Kidney (tissue), 14 donors: Measurements from ENCODE around the gene CDX1. TPM values are rescaled to one million over a fixed set of nuclear protein-coding genes. Genes with fewer than 3 reads are reported as not detected.

Experiments used
- DNase-seq, 5 donors: peaks; one replicate each; pipeline ENCODE4 v3.0.0-alpha.2; 2013 to 2020
- FAIRE-seq: peaks from 2 replicates; lab custom pipeline; 2012; peaks lifted over from hg19 to GRCh38; lab: Jason Lieb, UNC
- H3K27ac ChIP-seq, 2 donors: one replicate each; pipeline ENCODE4 v1.7.0; 2013; ENCODE audit warnings: low read depth in 2 of 2, low read length in 2 of 2, inconsistent platforms in 1 of 2
- H3K27me3 ChIP-seq: one replicate; pipeline ENCODE4 v1.7.1; 2013; ENCODE audit warnings: low read length, inconsistent platforms; ENCODE audit not compliant: control insufficient read depth, insufficient read depth
- H3K36me3 ChIP-seq, 3 donors: one replicate each; pipeline versions ENCODE4 v1.7.0 to v1.7.1; 2013; ENCODE audit warnings: low read length in 3 of 3, control low read depth in 1 of 3, inconsistent platforms in 1 of 3; ENCODE audit not compliant: insufficient read depth in 3 of 3, control insufficient read depth in 2 of 3
- H3K4me1 ChIP-seq, 3 donors: one replicate each; pipeline versions ENCODE4 v1.7.0 to v1.7.1; 2013; ENCODE audit warnings: low read length in 3 of 3, inconsistent platforms in 1 of 3, low read depth in 1 of 3; ENCODE audit not compliant: control insufficient read depth in 2 of 3, insufficient read depth in 2 of 3
- H3K4me3 ChIP-seq, 3 donors: one replicate each; pipeline versions ENCODE4 v1.7.0 to v1.8.1; 2013; ENCODE audit warnings: low read length in 3 of 3, control low read depth in 1 of 3, inconsistent platforms in 1 of 3
- H3K9ac ChIP-seq, 3 donors: one replicate each; pipeline versions ENCODE4 v1.7.0 to v1.7.1; 2013; ENCODE audit warnings: low read length in 3 of 3, control low read depth in 1 of 3, inconsistent platforms in 1 of 3
- H3K9me3 ChIP-seq, 3 donors: one replicate each; pipeline versions ENCODE4 v1.7.0 to v1.7.1; 2013; ENCODE audit warnings: low read length in 3 of 3, control low read depth in 1 of 3, inconsistent platforms in 1 of 3; ENCODE audit not compliant: control insufficient read depth in 2 of 3, insufficient read depth in 1 of 3
- intact Hi-C: fragments of 100-400 bp; cut with DNase I; formaldehyde crosslinking; loops from one replicate; pipeline ENCODE4 v1.11.1; 2022
- polyA plus RNA-seq: library from polyadenylated mRNA; stranded (reverse); fragments of 350-450 nt; fragmentation: Illumina TruSeq; extraction: RNeasy Lipid Tissue Mini Kit (QIAGEN cat#74804); gene quantifications from one replicate; pipeline ENCODE4 v1.2.3, GENCODE V29; 2014; ENCODE audit warnings: low read depth, low replicate concordance; ENCODE audit not compliant: insufficient read depth
- total RNA-seq: library from RNA; stranded (reverse); fragmentation: NEBNext Ultra II Directional; extraction: Animal tissue kit (Norgen Biotek cat#: 25700); gene quantifications from one replicate; pipeline ENCODE4 v1.2.1, GENCODE V29; 2021
- TF ChIP-seq, protein P1 (sequence below): IDR thresholded peaks from 3 replicates; pipeline ENCODE4 v1.5.1; 2012; ENCODE audit warnings: mild to moderate bottlenecking, moderate library complexity, borderline replicate concordance; ENCODE audit not compliant: insufficient read depth; ENCODE audit errors: extremely low read depth
- donor health status: control.
- donor health status: control.
- donor health status: control.
- donor health status: control.
- donor health status: control.
- donor health status: DM: yes; HTN: yes; CAD: no.
- donor health status: Normal renal cell carcinoma (clear cell type).

Gene CDX1
- total and polyA plus RNA-seq, 2 donors from 2014 or later, result 0.39 TPM; not detected in 1

DNA sequence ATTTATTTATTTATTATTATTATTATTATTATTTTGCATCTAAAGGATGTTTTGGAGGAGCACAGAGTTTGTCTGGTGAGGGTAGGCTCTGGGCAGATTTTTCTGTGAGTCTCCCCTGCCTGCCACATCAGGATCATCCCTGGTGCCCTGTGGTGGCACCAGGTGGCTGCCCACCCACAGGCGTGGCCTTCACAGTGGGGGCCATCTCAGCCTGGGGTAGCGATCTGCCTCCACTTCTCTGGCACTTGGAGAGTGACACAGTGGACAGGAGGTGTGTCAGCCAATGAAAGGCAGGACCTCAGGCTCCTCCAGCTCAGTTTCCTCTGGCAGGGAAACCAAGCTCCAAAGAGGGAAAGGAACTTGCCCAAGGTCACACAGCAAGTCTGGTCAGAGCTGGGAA lies 53.3 kb downstream of the CDX1 start:
- DNase-seq (no peak), FAIRE-seq (no peak)
- no peak overlapping the region for H3K4me3 ChIP-seq
- H3K27ac ChIP-seq, result no peak overlapping the region
- H3K27me3 ChIP-seq, result no peaks in the 10 kb centered on the region
- TF ChIP-seq, protein P1, sequence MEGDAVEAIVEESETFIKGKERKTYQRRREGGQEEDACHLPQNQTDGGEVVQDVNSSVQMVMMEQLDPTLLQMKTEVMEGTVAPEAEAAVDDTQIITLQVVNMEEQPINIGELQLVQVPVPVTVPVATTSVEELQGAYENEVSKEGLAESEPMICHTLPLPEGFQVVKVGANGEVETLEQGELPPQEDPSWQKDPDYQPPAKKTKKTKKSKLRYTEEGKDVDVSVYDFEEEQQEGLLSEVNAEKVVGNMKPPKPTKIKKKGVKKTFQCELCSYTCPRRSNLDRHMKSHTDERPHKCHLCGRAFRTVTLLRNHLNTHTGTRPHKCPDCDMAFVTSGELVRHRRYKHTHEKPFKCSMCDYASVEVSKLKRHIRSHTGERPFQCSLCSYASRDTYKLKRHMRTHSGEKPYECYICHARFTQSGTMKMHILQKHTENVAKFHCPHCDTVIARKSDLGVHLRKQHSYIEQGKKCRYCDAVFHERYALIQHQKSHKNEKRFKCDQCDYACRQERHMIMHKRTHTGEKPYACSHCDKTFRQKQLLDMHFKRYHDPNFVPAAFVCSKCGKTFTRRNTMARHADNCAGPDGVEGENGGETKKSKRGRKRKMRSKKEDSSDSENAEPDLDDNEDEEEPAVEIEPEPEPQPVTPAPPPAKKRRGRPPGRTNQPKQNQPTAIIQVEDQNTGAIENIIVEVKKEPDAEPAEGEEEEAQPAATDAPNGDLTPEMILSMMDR, result no peak
- no peaks in the 10 kb centered on the region for H3K4me1 ChIP-seq
- no peak overlapping the region for H3K9ac ChIP-seq
- H3K9me3 ChIP-seq, result no peaks in the 10 kb centered on the region
- H3K36me3 ChIP-seq, result no peaks in the 10 kb centered on the region
- intact Hi-C loops, result no loop called here

DNA sequence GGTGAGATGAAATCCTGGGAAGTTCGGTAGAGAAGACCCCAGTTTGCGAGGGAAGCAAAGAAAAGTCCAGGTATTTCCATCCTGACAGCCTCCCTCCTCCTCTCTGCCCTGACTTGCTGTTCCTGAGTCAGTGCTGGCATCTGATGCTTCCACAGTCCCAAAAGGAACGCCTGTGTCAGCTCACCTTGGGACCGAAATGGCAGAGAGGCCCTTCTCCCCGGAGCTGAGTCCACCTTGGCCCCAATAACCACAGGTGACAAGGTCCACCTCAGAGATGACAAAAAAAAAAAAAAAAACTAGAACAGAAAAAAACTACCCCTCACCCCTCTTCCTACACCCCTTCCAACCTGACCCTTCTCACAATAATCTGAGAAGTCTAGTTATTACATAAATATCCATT lies 54.9 kb downstream of the CDX1 start:
- Histone ChIP-seq H3K9ac (no peak overlapping the region), H3K4me3 (no peak overlapping the region), H3K9me3 (no peaks in the 10 kb centered on the region), H3K27me3 (no peaks in the 10 kb centered on the region), H3K4me1 (no peaks in the 10 kb centered on the region), H3K27ac (no peak overlapping the region), H3K36me3 (no peaks in the 10 kb centered on the region)
- DNase-seq, result no peak
- intact Hi-C loops, result no loop called here
- TF ChIP-seq, protein P1, result no peak
- FAIRE-seq, result no peak

DNA sequence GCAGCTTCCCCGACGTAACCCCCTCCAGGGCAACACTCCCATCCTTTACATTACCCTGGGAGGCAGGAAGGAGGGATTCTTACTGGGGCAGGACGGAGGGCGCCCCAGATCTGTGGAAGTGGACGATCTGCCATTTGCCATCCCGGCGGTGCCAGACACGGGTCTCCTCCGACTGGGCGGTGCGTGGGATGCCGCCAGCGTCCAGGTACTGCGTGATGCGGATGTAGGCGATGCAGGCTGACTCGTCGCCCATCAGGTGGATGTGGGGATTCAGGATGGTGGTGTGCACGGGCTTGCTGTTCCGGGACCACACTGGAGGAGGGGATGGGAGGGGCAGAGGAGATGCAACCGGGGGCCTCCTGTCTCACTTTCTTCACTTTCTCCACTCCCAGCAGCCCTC lies 56.3 kb downstream of the CDX1 start:
- H3K4me1 ChIP-seq, result no peaks in the 10 kb centered on the region
- H3K36me3 ChIP-seq, result no peaks in the 10 kb centered on the region
- FAIRE-seq, result no peak
- H3K9ac ChIP-seq, result no peak overlapping the region
- H3K27ac ChIP-seq, result no peak overlapping the region
- H3K27me3 ChIP-seq, result no peaks in the 10 kb centered on the region
- no peak overlapping the region for H3K4me3 ChIP-seq
- TF ChIP-seq, protein P1, result no peak
- intact Hi-C loops, result no loop called here
- no peaks in the 10 kb centered on the region for H3K9me3 ChIP-seq
- DNase-seq, result no peak

DNA sequence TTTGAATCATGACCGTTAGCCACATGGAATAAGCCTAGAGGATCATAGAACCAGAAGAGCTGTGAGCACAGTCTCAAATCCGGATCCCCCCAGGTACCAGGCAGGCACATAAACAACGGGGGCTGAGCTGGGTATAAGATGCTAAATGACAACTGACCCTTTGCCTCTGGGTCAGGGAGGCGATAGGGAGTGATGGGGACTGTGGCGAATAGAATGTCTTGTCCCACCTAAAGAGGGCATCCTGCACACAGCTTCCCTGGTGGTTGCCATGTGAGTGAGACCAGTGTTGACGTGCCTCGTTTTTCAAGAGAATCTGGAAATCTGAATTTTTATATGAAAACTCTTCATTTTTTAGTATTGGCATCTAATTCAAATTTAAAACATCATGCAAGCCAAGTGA lies 56.9 kb downstream of the CDX1 start:
- Histone ChIP-seq H3K27me3 (no peaks in the 10 kb centered on the region), H3K9me3 (no peaks in the 10 kb centered on the region), H3K9ac (no peak overlapping the region), H3K27ac (no peak overlapping the region), H3K36me3 (no peaks in the 10 kb centered on the region), H3K4me3 (no peak overlapping the region), H3K4me1 (no peaks in the 10 kb centered on the region)
- DNase-seq (no peak), FAIRE-seq (no peak)
- intact Hi-C loops, result no loop called here
- TF ChIP-seq, protein P1, result no peak
